Stomach (tissue), 9 donors: ENCODE measurements around the gene KCNAB2. TPM values are rescaled to one million over a fixed set of nuclear protein-coding genes. Genes with fewer than 3 reads are reported as not detected.

ENCODE experiments used
- DNase-seq, 2 donors: peaks; one replicate each; pipeline versions ENCODE4 v3.0.0 to v3.0.0-alpha.2; 2013 to 2019
- H3K27ac ChIP-seq, 5 donors: fragments of 200-600 bp in 4 of 5; sonication (generic) in 4 of 5; one replicate each; pipeline ENCODE4 v1.5.1; 2013 to 2019; ENCODE audit warnings: mild to moderate bottlenecking in 1 of 5, moderate library complexity in 1 of 5
- H3K27me3 ChIP-seq, 3 donors: fragments of 200-600 bp; sonication (generic); one replicate each; pipeline ENCODE4 v1.5.1; 2017 to 2019; ENCODE audit warnings: mixed run types in 1 of 3
- H3K36me3 ChIP-seq, 4 donors: fragments of 200-600 bp; sonication (generic); 1 replicate in 3 of 4; 2 replicates in 1 of 4; pipeline ENCODE4 v1.5.1; 2016 to 2019
- H3K4me1 ChIP-seq, 4 donors: fragments of 200-600 bp; sonication (generic); one replicate each; pipeline ENCODE4 v1.5.1; 2016 to 2019
- H3K4me3 ChIP-seq, 4 donors: fragments of 200-600 bp; sonication (generic) in 3 of 4; one replicate each; pipeline ENCODE4 v1.5.1; 2016 to 2019; ENCODE audit warnings: mild to moderate bottlenecking in 1 of 4
- H3K9me3 ChIP-seq, 4 donors: fragments of 200-600 bp; sonication (generic); one replicate each; pipeline ENCODE4 v1.5.1; 2016 to 2019
- EP300 ChIP-seq: sonication (generic); formaldehyde crosslinking; IDR thresholded peaks from one replicate; pipeline ENCODE4 v1.6.1; 2017; ENCODE audit warnings: antibody characterized with exemption
- POLR2A ChIP-seq, 4 donors: fragments of 450-650 bp; IDR thresholded peaks; one replicate each; pipeline ENCODE4 v1.6.1; 2016; ENCODE audit warnings: antibody characterized with exemption in 4 of 4, control low read depth in 2 of 4, mild to moderate bottlenecking in 1 of 4, moderate library complexity in 1 of 4
- POLR2AphosphoS5 ChIP-seq, 3 donors: sonication (generic); formaldehyde crosslinking; IDR thresholded peaks; one replicate each; pipeline ENCODE4 v1.6.1; 2016; ENCODE audit warnings: antibody characterized with exemption in 3 of 3
- WGBS, 5 donors: extraction: QIAGEN DNeasy Blood & Tissue Kit in 3 of 5; methylation state at CpG; one replicate each; pipeline versions ENCODE4 v1.1.5 to v1.1.7; 2013 to 2018; 5-methylcytosine and 5-hydroxymethylcytosine counted together
- intact Hi-C: fragments of 100-400 bp; cut with DNase I; formaldehyde crosslinking; loops from one replicate; pipeline ENCODE4 v1.15.1; 2023; ENCODE audit warnings: low total_unique reads
- polyA plus RNA-seq, 3 donors: library from polyadenylated mRNA; stranded (reverse); fragments of 200-250 nt; gene quantifications; one replicate each; pipeline ENCODE4 v1.2.3, GENCODE V29; 2013
- total RNA-seq, 5 donors: library from RNA; depleted of rRNA; stranded (reverse); fragments of >200 nt; gene quantifications; one replicate each; pipeline versions ENCODE4 v1.1.0 to v1.2.3, GENCODE V29; 2014 to 2016
- TF ChIP-seq, protein P1 (sequence below), 7 experiments: fragments of 450-650 bp in 4 of 7; fragments of 200-600 bp in 3 of 7; sonication (generic) in 3 of 7; IDR thresholded peaks; one replicate each; pipeline ENCODE4 v1.5.1; 2016 to 2019; ENCODE audit warnings: antibody characterized with exemption in 7 of 7, control low read depth in 2 of 7, mild to moderate bottlenecking in 1 of 7
- donor health status: healthy with polysubstance abuse.
- donor health status: Bipolar disorder and iron deficiency.
- donor health status: healthy.

The KCNAB2 gene
- total and polyA plus RNA-seq, 8 donors = 0.29 to 39.1 (median 3.3) TPM

DNA sequence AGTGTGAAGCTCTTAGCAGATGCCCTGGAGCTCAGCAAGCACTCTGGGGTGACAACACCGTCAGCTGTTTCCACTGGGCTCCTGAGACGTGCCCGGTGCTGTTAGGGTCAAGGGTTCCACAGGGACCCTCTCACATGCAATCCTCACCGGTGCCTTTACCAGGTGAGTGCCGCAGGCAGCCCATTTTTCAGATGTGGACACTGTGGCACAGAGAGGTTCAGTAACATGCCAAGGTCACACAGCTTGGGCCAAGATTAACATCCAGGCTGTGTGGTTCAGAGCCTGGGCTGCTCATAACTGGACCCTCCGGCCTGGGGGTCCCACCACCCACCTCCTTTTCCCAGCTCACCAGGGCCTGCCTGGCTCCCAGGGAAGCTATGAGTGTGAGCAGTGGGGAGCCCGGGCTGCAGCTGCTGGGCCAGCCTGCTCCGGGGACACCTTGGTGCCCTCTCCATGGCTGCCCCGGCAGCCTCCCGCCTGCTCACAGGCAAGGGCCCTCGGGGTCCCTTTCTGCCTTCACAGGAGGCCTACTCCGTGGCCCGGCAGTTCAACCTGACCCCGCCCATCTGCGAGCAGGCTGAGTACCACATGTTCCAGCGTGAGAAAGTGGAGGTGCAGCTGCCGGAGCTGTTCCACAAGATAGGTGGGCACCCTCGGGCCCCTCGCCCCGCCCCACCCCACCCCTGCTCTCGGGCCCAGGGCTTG, 49.3 kb downstream of the KCNAB2 start:
- Histone ChIP-seq H3K36me3 (peaks cover 0 to 41% (median 6%) of the 10 kb centered on the region in 4 donors), H3K9me3 (no peaks in the 10 kb centered on the region), H3K4me3 (no peak overlapping the region), H3K4me1 (no peaks in the 10 kb centered on the region), H3K27ac (no peak overlapping the region), H3K27me3 (peaks cover 0 to 15% (median 0%) of the 10 kb centered on the region in 3 donors)
- intact Hi-C loops = no loop called here
- TF ChIP-seq POLR2A (IDR thresholded peaks at IDR 0.05) = no peak
- no peak for TF ChIP-seq POLR2AphosphoS5 (IDR thresholded peaks at IDR 0.05)
- no peak for TF ChIP-seq EP300
- TF ChIP-seq, protein P1, sequence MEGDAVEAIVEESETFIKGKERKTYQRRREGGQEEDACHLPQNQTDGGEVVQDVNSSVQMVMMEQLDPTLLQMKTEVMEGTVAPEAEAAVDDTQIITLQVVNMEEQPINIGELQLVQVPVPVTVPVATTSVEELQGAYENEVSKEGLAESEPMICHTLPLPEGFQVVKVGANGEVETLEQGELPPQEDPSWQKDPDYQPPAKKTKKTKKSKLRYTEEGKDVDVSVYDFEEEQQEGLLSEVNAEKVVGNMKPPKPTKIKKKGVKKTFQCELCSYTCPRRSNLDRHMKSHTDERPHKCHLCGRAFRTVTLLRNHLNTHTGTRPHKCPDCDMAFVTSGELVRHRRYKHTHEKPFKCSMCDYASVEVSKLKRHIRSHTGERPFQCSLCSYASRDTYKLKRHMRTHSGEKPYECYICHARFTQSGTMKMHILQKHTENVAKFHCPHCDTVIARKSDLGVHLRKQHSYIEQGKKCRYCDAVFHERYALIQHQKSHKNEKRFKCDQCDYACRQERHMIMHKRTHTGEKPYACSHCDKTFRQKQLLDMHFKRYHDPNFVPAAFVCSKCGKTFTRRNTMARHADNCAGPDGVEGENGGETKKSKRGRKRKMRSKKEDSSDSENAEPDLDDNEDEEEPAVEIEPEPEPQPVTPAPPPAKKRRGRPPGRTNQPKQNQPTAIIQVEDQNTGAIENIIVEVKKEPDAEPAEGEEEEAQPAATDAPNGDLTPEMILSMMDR (IDR thresholded peaks at IDR 0.05) = no peak
- 60 to 87% (median 70%) methylated on average over 9 to 21 of the region's 21 CpGs for WGBS, 5 donors
- no peak for DNase-seq

DNA sequence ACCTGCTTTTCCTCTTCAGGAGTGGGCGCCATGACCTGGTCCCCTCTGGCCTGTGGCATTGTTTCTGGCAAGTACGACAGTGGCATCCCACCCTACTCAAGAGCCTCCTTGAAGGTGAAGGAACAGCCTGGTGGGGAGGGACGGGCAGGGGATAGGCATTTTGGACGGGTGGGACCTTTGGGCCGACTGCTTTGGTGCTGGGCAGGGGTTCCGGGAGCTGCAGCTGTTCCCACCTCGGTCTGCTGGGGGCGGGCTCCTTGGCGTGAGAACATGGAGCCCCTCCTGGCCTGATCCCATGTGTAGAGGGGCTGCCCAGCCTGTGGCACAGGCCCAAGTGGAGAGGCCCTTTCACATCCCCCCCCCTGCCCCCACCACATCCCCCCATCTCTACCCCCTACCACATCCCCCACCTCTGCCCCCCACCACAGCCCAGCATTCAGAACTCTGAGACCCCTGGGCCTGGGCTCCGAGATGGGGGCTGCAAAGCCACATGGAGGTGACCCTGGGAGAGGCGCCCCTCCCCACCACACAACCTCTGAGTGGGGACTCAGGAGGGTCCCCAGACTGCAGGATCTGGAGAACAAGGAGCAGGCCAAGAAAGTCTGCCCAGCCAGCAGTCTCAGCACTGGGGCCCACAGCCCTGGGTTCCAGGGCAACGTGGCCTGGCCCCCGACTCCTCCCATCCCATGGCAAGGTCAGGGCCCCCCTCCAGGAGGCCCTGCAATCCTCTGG, 50.0 kb downstream of the KCNAB2 start:
- no peaks in the 10 kb centered on the region for H3K9me3 ChIP-seq
- peaks cover 0 to 22% (median 0%) of the 10 kb centered on the region in 3 donors for H3K27me3 ChIP-seq
- TF ChIP-seq POLR2AphosphoS5 (IDR thresholded peaks at IDR 0.05) (no peak), POLR2A (IDR thresholded peaks at IDR 0.05) (no peak), EP300 (no peak)
- TF ChIP-seq, protein P1 (IDR thresholded peaks at IDR 0.05) = no peak
- H3K4me3 ChIP-seq = no peak overlapping the region
- no peaks in the 10 kb centered on the region for H3K4me1 ChIP-seq
- no peak overlapping the region for H3K27ac ChIP-seq
- DNase-seq = no peak
- 67 to 81% (median 73%) methylated on average over 11 to 13 of the region's 13 CpGs for WGBS, 5 donors
- intact Hi-C loops = no loop called here
- H3K36me3 ChIP-seq = peaks cover 0 to 41% (median 6%) of the 10 kb centered on the region in 4 donors

DNA sequence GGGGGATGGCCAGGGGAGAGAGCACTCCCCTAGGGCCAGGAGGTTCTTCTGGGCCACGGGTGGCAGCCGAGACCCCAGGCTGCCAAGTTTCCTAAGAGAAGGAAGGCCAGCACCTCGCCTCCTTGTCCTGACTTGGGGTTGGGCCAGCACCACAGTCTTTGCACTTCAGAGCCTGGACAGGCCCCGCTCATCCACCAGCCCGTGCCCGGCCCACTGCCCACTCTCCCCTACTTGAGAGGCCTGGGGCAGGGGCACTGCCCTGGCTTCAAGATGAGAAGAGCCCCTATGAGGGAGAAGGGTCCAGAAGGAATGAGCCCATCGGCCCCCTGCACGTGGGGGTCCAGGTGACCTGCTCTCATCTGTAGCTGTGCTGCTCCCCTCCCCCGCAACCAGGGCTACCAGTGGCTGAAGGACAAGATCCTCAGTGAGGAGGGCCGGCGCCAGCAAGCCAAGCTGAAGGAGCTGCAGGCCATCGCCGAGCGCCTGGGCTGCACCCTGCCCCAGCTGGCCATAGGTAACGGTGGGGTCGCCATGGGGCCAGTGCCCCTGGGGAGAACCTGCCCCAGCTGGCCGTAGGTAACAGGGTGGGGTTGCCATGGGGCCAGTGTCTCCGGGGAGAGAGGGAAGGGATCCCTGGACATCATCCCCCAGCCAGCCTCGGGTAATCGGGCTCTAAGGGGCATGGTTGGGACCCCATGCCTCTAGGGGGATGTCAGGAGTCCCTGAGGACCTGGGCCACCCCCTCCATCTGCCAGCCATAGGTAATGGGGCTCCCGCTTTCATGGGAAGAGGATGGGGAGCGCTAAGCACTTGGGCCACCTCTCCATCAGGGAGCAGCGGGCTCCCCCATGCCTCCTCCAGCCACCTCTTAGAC, 50.8 kb downstream of the KCNAB2 start:
- Histone ChIP-seq H3K27me3 (peaks cover 0 to 29% (median 0%) of the 10 kb centered on the region in 3 donors), H3K9me3 (no peaks in the 10 kb centered on the region), H3K4me1 (no peaks in the 10 kb centered on the region), H3K27ac (no peak overlapping the region), H3K36me3 (peaks cover 0 to 39% (median 6%) of the 10 kb centered on the region in 4 donors), H3K4me3 (no peak overlapping the region)
- intact Hi-C loops = no loop called here
- WGBS, 5 donors = 73 to 90% (median 80%) methylated on average over 11 to 23 of the region's 23 CpGs
- DNase-seq = no peak
- TF ChIP-seq POLR2A (IDR thresholded peaks at IDR 0.05) (no peak), POLR2AphosphoS5 (IDR thresholded peaks at IDR 0.05) (no peak)

DNA sequence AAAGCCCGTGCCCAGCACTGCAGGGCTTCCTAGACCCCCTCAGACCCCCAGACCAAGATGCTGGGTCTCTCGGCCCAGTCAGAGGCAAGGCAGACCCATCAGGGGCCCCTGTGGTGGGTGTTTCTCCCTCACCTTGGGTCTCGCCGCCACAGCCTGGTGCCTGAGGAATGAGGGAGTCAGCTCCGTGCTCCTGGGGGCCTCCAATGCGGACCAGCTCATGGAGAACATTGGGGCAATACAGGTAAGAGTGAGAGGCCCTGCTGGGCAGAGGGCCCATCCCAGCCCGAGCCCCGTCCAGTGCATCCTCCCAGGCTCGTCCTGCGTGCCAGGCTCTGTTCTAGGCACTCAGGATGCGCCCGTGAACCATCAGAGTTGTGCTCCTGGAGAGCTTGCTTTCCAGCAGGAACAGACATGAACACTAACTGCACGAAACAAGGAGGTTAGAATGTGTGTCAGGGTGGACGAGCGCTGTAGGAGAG, 51.5 kb downstream of the KCNAB2 start:
- Histone ChIP-seq H3K27me3 (peaks cover 0 to 36% (median 0%) of the 10 kb centered on the region in 3 donors), H3K9me3 (no peaks in the 10 kb centered on the region), H3K4me3 (no peak overlapping the region), H3K36me3 (peaks cover 0 to 34% (median 6%) of the 10 kb centered on the region in 4 donors), H3K27ac (no peak overlapping the region), H3K4me1 (no peaks in the 10 kb centered on the region)
- no peak for DNase-seq
- intact Hi-C loops = no loop called here
- WGBS, 5 donors = 80 to 90% (median 86%) methylated on average over 9 to 15 of the region's 15 CpGs
- TF ChIP-seq, protein P1 (IDR thresholded peaks at IDR 0.05) = no peak
- TF ChIP-seq EP300 (no peak), POLR2A (IDR thresholded peaks at IDR 0.05) (no peak), POLR2AphosphoS5 (IDR thresholded peaks at IDR 0.05) (no peak)
